ENCODE results near the gene TMEM37. TPM values are rescaled to one million over a fixed set of nuclear protein-coding genes. Genes with fewer than 3 reads are reported as not detected.
A peak's percentile ranks its signal among the peaks of the same experiment; 100 is the strongest.

Gene TMEM37
- total and polyA plus RNA-seq, 2 of the 13 experiments (the other 11 are each of a cell fraction or from before 2014, with no cell fraction given), result 37.7 to 115 TPM

- TF ChIP-seq ZBTB40 (IDR thresholded peaks at IDR 0.05) (no peak), ZBTB40 (CRISPR knock-in tag; IDR thresholded peaks at IDR 0.05) (0 out of 2 replicates have a peak, but pooled peaks have one; percentile 20), SSRP1 (CRISPR knock-in tag; IDR thresholded peaks at IDR 0.05) (no peak), KAT8 (CRISPR knock-in tag; IDR thresholded peaks at IDR 0.05) (peak; percentile 47; the same call in 1 of the 2 replicates), ZNF414 (CRISPR knock-in tag; IDR thresholded peaks at IDR 0.05) (peak; percentile 54; the same call in 1 of the 2 replicates), ZNF703 (CRISPR knock-in tag; IDR thresholded peaks at IDR 0.05; ENCODE audit: borderline replicate concordance) (no peak), ONECUT2 (CRISPR knock-in tag; IDR thresholded peaks at IDR 0.05) (no peak), HDAC2 (CRISPR knock-in tag; IDR thresholded peaks at IDR 0.05) (peak; percentile 55; the same call in 1 of the 2 replicates), ZNF652 (CRISPR knock-in tag; IDR thresholded peaks at IDR 0.05; ENCODE audit: borderline replicate concordance, low read depth) (peak; percentile 63; the same call in 1 of the 2 replicates), HOXA7 (CRISPR knock-in tag; IDR thresholded peaks at IDR 0.05) (no peak), ZNF670 (CRISPR knock-in tag; IDR thresholded peaks at IDR 0.05; ENCODE audit: borderline replicate concordance) (no peak), ZFP1 (CRISPR knock-in tag; IDR thresholded peaks at IDR 0.05) (no peak), ZNF160 (CRISPR knock-in tag; IDR thresholded peaks at IDR 0.05) (no peak), ZNF552 (CRISPR knock-in tag; IDR thresholded peaks at IDR 0.05; ENCODE audit: borderline replicate concordance) (no peak), FOXP1 (IDR thresholded peaks at IDR 0.05) (no peak), FOXP1 (CRISPR knock-in tag; IDR thresholded peaks at IDR 0.05) (peak; percentile 6; the same call in 1 of the 2 replicates), FOXA1 (IDR thresholded peaks at IDR 0.05) (no peak), FOXA1 (CRISPR knock-in tag; IDR thresholded peaks at IDR 0.05) (no peak)
- TF ChIP-seq, protein P1, sequence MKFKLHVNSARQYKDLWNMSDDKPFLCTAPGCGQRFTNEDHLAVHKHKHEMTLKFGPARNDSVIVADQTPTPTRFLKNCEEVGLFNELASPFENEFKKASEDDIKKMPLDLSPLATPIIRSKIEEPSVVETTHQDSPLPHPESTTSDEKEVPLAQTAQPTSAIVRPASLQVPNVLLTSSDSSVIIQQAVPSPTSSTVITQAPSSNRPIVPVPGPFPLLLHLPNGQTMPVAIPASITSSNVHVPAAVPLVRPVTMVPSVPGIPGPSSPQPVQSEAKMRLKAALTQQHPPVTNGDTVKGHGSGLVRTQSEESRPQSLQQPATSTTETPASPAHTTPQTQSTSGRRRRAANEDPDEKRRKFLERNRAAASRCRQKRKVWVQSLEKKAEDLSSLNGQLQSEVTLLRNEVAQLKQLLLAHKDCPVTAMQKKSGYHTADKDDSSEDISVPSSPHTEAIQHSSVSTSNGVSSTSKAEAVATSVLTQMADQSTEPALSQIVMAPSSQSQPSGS (CRISPR knock-in tag; IDR thresholded peaks at IDR 0.05), result peak; percentile 86; the same call in 1 of the 2 replicates
- TF ChIP-seq, protein P2, sequence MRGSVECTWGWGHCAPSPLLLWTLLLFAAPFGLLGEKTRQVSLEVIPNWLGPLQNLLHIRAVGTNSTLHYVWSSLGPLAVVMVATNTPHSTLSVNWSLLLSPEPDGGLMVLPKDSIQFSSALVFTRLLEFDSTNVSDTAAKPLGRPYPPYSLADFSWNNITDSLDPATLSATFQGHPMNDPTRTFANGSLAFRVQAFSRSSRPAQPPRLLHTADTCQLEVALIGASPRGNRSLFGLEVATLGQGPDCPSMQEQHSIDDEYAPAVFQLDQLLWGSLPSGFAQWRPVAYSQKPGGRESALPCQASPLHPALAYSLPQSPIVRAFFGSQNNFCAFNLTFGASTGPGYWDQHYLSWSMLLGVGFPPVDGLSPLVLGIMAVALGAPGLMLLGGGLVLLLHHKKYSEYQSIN (CRISPR knock-in tag; IDR thresholded peaks at IDR 0.05; ENCODE audit: borderline replicate concordance), result no peak
These were observed 2.1 kb downstream of the TMEM37 start (continued) for GRCh38 chr2:119433636-119434327.

All from HepG2 (cell line).